GM12872 (cell line): ENCODE data around the gene VIPAS39.

Experiments
- TF ChIP-seq, protein P1 (sequence below): IDR thresholded peaks from 3 replicates; pipeline ENCODE4 v1.5.1; 2011; ENCODE audit warnings: low read depth, mild to moderate bottlenecking, low read length, moderate library complexity; ENCODE audit not compliant: insufficient read depth

Gene VIPAS39

DNA sequence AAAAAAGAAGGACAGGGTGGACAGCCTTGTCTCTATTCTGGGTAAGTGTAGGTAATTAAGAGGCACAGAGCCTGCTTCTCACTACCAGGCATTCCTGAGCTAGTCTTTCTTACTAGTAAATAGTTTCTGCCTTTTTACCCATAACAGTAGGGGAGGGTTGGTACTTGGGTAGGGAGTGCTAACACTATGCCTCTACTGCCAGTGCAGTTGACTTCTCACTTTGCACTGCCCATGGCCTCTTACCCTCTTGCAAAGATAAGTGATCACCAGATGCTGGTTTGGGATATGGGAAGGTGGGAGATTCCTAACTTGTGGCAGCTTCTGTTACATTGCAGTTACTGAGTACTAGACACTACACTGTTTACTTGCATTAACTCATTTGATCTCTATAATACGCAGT is 12.1 kb upstream of the VIPAS39 start:
- TF ChIP-seq, protein P1, sequence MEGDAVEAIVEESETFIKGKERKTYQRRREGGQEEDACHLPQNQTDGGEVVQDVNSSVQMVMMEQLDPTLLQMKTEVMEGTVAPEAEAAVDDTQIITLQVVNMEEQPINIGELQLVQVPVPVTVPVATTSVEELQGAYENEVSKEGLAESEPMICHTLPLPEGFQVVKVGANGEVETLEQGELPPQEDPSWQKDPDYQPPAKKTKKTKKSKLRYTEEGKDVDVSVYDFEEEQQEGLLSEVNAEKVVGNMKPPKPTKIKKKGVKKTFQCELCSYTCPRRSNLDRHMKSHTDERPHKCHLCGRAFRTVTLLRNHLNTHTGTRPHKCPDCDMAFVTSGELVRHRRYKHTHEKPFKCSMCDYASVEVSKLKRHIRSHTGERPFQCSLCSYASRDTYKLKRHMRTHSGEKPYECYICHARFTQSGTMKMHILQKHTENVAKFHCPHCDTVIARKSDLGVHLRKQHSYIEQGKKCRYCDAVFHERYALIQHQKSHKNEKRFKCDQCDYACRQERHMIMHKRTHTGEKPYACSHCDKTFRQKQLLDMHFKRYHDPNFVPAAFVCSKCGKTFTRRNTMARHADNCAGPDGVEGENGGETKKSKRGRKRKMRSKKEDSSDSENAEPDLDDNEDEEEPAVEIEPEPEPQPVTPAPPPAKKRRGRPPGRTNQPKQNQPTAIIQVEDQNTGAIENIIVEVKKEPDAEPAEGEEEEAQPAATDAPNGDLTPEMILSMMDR: no peak

DNA sequence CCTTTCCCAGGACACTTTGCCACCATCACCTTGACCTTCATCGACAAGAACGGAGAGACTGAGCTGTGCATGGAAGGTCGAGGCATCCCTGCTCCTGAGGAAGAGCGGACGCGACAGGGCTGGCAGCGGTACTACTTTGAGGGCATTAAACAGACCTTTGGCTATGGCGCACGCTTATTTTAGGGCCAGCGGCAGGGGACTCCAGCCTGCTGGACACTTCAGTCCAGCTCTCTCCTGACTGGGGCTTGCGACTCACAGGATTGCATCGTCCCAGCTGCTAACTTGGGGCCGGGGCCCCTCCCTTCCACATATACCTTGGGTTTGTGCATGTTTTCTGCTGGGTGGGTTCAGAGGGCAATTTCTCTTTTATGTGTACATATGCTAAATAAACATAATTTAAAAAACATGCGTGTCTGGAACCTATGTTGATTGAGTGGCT is 11.7 kb upstream of the VIPAS39 start:
- TF ChIP-seq, protein P1: no peak

DNA sequence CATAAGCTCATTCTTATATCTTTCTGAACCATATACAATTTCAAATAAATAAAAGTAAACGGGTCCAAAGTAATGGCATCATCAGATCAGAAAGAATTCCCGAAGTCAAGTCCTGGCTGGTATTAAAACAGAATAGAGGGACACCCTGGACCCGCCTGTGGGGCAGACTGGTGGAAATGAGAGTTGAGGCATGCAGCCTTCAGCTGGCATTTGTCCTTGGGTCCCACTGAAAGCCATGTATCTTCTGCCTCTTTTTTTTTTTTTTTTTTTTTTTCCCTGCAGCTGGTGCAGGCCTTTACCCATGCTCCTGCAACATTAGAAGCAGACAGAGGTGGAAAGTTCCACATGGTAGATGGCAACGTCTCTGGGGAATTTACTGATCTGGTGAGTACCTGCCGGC is 10.4 kb upstream of the VIPAS39 start:
- TF ChIP-seq, protein P1: no peak

DNA sequence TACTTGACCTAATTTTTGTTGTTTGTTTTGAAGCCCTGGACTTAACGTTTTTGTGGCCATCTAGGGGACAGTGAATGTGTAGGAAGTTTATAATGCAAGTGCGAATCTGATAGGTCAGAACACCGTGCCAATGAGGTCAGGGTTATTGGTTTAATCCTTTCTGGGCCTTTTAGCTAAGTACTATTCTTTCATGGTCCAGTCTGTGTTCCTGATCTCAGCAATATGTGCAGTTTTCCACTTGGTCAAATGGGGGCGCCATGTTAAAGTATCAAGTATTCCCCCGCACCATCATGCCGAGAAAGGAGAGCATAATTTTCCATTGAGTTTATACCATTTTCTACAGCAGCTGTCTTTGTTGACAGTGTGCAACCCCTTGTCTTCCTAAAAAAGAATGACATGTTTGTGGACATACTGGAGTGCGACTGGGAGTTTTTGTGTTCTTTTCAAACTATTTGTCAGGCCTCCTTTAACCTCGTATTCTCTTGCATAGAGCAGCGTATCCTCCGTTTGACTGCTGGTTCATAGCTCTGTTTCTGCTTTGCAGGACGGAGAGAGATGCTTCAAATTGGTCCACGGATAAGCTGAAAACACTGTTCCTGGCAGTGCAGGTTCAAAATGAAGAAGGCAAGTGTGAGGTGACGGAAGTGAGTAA is 1.8 kb upstream of the VIPAS39 start:
- TF ChIP-seq, protein P1: peak; percentile 72

DNA sequence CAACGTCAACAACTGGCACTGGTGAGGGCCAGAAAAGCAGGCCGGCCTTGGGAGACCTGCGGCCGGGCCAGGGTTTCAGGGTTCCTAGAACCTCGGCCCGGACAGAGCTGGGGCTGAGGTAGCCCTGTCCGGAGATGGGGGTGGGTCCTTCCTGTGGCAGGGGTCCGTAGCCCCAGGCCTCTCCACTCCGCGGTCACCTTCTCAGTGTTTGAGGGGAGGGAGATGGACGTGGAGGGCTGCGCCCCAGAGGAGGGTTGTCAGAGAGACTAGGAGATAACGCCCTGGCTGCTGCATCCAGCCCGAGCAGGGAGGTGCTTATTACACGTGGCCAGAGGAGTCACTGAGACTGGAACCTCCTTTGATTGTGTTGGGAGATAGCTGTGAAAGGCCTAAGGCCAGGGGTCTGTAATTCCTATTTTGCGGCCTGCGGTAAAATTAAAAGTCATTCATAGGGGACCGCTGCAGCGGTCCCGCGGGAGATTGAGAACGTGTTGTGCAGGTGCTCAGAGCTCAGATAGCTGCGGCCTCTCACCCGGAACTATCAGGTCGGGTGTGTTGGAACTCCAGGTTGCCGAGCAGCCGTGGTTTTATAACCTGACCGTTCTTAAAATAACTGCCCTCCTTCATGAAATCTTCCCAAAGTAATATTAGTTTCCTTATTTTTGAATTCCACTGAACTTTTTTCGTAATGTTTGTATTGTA is 999 bp upstream of the VIPAS39 start:
- TF ChIP-seq, protein P1: no peak

DNA sequence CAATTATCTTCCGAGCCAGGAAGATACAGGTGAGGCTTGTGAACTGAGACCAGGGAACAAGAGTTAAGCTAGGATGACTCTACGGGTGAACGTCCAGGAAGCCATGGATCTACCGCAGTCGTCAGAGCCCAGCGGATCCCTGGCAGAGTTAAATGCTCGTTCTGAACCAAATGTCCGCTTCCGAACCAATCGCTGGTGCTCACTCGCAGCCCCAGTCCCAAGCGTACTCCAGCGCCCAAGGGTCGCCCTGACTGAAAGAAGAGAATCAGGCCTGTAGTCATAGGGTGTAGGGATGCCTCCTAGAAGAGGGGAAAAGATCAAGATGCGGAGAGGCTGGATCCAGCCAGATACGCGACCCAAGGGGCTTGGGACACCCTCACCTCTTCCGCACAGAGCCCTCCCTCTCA is 283 bp downstream of the VIPAS39 start:
- TF ChIP-seq, protein P1: no peak

DNA sequence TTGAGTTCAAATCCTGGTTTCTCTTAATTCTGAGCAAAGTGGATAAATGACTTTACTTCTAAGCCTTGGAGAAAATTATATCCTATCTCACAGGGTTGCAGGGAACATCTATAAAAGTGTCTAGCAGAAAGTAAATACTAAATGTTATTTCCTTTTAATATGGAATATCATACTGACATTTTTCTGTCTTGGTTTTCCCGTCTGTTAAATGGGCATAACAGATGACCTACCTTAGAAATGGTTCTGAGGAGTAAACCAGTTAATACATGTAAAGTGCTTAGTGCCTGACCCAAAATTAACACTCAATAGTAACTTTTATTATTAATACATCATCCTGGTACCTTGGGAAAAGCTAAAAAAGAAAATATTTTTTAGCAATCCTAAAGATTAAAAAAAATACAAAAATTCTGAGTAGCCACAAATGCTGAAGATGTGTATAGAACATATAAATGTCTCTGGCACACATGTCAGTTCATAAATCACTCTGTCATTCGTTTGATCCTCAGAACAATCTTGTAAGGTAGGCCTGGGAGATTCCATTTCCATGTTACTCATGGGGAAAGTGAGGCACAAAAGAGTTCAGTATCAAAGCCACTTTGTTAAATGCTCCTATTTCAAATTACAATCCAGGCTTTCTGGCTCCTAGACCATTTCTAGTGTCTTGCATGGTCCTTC is 1.3 kb downstream of the VIPAS39 start:
- TF ChIP-seq, protein P1: no peak
